Measurements from ENCODE around the gene C1orf21.
"Not testable (repeated sequence)": the region's sequence is repeated elsewhere in the genome, so short reads cannot be mapped to it uniquely, and the experiment has no call there.

The C1orf21 gene

GRCh38 chr1:184386312-184387068 is at the start of gene C1orf21:
C1orf21 (plus strand) TSS chr1:184387029; CDS start chr1:184477510, 90,481 bp downstream.
- peak; percentile 63 for DNase-seq (ENCODE audit: low spot score)

GRCh38 chr1:184337865-184338264 is 49.0 kb upstream of the C1orf21 start:
- not testable (repeated sequence) for DNase-seq (ENCODE audit: low spot score)

GRCh38 chr1:184340984-184341383 is 45.8 kb upstream of the C1orf21 start:
- no peak for DNase-seq (ENCODE audit: low spot score)

- DNase-seq (ENCODE audit: low spot score), result no peak
Observed at GRCh38 chr1:184350573-184350972, 36.3 kb upstream of the C1orf21 start.

- DNase-seq (ENCODE audit: low spot score), result no peak
Observed at GRCh38 chr1:184351416-184351975, 35.3 kb upstream of the C1orf21 start.

GRCh38 chr1:184352776-184353175 is 34.1 kb upstream of the C1orf21 start:
- no peak for DNase-seq (ENCODE audit: low spot score)

- DNase-seq (ENCODE audit: low spot score), result no peak
Observed at GRCh38 chr1:184354719-184355118, 32.1 kb upstream of the C1orf21 start.

- DNase-seq (ENCODE audit: low spot score), result no peak
Observed at GRCh38 chr1:184356891-184357290, 29.9 kb upstream of the C1orf21 start.

GRCh38 chr1:184358256-184358655 is 28.6 kb upstream of the C1orf21 start:
- DNase-seq (ENCODE audit: low spot score), result no peak

GRCh38 chr1:184359909-184360308 is 26.9 kb upstream of the C1orf21 start:
- no peak for DNase-seq (ENCODE audit: low spot score)

GRCh38 chr1:184362876-184363275 is 24.0 kb upstream of the C1orf21 start:
- no peak for DNase-seq (ENCODE audit: low spot score)

- DNase-seq (ENCODE audit: low spot score), result no peak
Observed at GRCh38 chr1:184365699-184366098, 21.1 kb upstream of the C1orf21 start.

- DNase-seq (ENCODE audit: low spot score), result no peak
Observed at GRCh38 chr1:184366997-184367396, 19.8 kb upstream of the C1orf21 start.

GRCh38 chr1:184367427-184368038 is 19.3 kb upstream of the C1orf21 start:
- no peak for DNase-seq (ENCODE audit: low spot score)

GRCh38 chr1:184368354-184368753 is 18.5 kb upstream of the C1orf21 start:
- no peak for DNase-seq (ENCODE audit: low spot score)

GRCh38 chr1:184370850-184371249 is 16.0 kb upstream of the C1orf21 start:
- DNase-seq (ENCODE audit: low spot score), result no peak

- no peak for DNase-seq (ENCODE audit: low spot score)
Observed at GRCh38 chr1:184373155-184373554, 13.7 kb upstream of the C1orf21 start.

GRCh38 chr1:184376369-184376768 is 10.5 kb upstream of the C1orf21 start:
- DNase-seq (ENCODE audit: low spot score), result no peak

- DNase-seq (ENCODE audit: low spot score), result no peak
Observed at GRCh38 chr1:184379111-184379752, 7.6 kb upstream of the C1orf21 start.

GRCh38 chr1:184380468-184380867 is 6.4 kb upstream of the C1orf21 start:
- DNase-seq (ENCODE audit: low spot score), result no peak

- DNase-seq (ENCODE audit: low spot score), result no peak
Observed at GRCh38 chr1:184383772-184384323, 3.0 kb upstream of the C1orf21 start.

GRCh38 chr1:184385865-184386311 is 941 bp upstream of the C1orf21 start:
- no peak for DNase-seq (ENCODE audit: low spot score)
